PC-9 (cell line): ENCODE measurements around the gene ANKDD1A. TPM values are rescaled to one million over a fixed set of nuclear protein-coding genes. Genes with fewer than 3 reads are reported as not detected.

Experiments used
- BruUV-seq: library from RNA; stranded (reverse); fragments of 400-500 nt; replicated peaks from 2 replicates; lab custom pipeline; 2021; lab: Mats Ljungman, UMichigan
- CTCF ChIA-PET: fragments of 300-600 bp; sonication (Branson Sonifier 250); formaldehyde crosslinking; loops from one replicate; lab custom pipeline; 2022; ENCODE audit warnings: antibody characterized with exemption; lab: Charles Lee
- POLR2A ChIA-PET: fragments of 300-600 bp; sonication (Branson Sonifier 250); formaldehyde crosslinking; loops from one replicate; lab custom pipeline; 2022; ENCODE audit warnings: antibody characterized with exemption; ENCODE audit not compliant: unreplicated experiment; lab: Charles Lee
- DNase-seq, 2 experiments: peaks; one replicate each; pipeline versions ENCODE4 v3.0.0 to v3.0.0-alpha.2; 2015 to 2022; ENCODE audit warnings: mixed read lengths in 1 of 2
- H2AFZ ChIP-seq: fragments of 200-600 bp; sonication (generic); 2 replicates; pipeline ENCODE4 v1.8.1; 2017; ENCODE audit warnings: antibody characterized with exemption
- H3F3A ChIP-seq: fragments of 200-600 bp; sonication (generic); 2 replicates; pipeline ENCODE4 v1.8.1; 2017; ENCODE audit warnings: antibody characterized with exemption, mild to moderate bottlenecking, low read depth; ENCODE audit not compliant: insufficient read depth
- H3K27ac ChIP-seq: fragments of 200-600 bp; sonication (generic); 2 replicates; pipeline ENCODE4 v1.6.1; 2016; ENCODE audit warnings: mixed run types
- H3K27me3 ChIP-seq: fragments of 200-600 bp; sonication (generic); 2 replicates; pipeline ENCODE4 v1.6.1; 2016; ENCODE audit warnings: low read depth, mixed run types; ENCODE audit not compliant: insufficient read depth
- H3K36me3 ChIP-seq: fragments of 200-600 bp; sonication (generic); 2 replicates; pipeline ENCODE4 v1.6.1; 2016; ENCODE audit warnings: low read depth, mixed run types
- H3K4me1 ChIP-seq: fragments of 200-600 bp; sonication (generic); replicated peaks from 2 replicates; pipeline ENCODE4 v1.6.1; 2016; ENCODE audit warnings: mixed run types; ENCODE audit not compliant: insufficient read depth
- H3K4me2 ChIP-seq: fragments of 200-600 bp; sonication (generic); 2 replicates; pipeline ENCODE4 v1.6.1; 2017; ENCODE audit warnings: mixed run types
- H3K4me3 ChIP-seq: fragments of 200-600 bp; sonication (generic); 2 replicates; pipeline ENCODE4 v1.6.1; 2016; ENCODE audit warnings: mixed run types
- H3K79me2 ChIP-seq: fragments of 200-600 bp; sonication (generic); 2 replicates; pipeline ENCODE4 v1.6.1; 2017; ENCODE audit warnings: low read depth, mixed run types
- H3K9me2 ChIP-seq: fragments of 200-600 bp; sonication (generic); 2 replicates; pipeline ENCODE4 v1.8.1; 2017; ENCODE audit warnings: mild to moderate bottlenecking; ENCODE audit not compliant: insufficient read depth
- H3K9me3 ChIP-seq: fragments of 200-600 bp; sonication (generic); 2 replicates; pipeline ENCODE4 v1.8.1; 2016; ENCODE audit warnings: low read depth; ENCODE audit not compliant: insufficient read depth
- H4K20me1 ChIP-seq: fragments of 200-600 bp; sonication (generic); 2 replicates; pipeline ENCODE4 v1.8.1; 2017; ENCODE audit not compliant: insufficient read depth
- CTCF ChIP-seq: fragments of 200-600 bp; sonication (generic); conservative IDR thresholded peaks from 2 replicates; pipeline ENCODE4 v1.6.1; 2017; ENCODE audit warnings: mixed run types, antibody characterized with exemption, mild to moderate bottlenecking, moderate library complexity
- EZH2 ChIP-seq: fragments of 200-600 bp; sonication (generic); IDR thresholded peaks from 2 replicates; pipeline ENCODE4 v1.8.0; 2017; ENCODE audit warnings: antibody characterized with exemption, low read depth
- intact Hi-C: fragments of 100-400 bp; cut with micrococcal nuclease; formaldehyde crosslinking; loops from one replicate; pipeline ENCODE4 v1.10.0; 2022; ENCODE audit not compliant: unreplicated experiment
- total RNA-seq: library from RNA; stranded (reverse); gene quantifications from 2 replicates; pipeline ENCODE4 v1.2.3, GENCODE V29; 2021

Gene ANKDD1A
- total RNA-seq, 1 experiment from 2014 or later, result 14.2 TPM

GRCh38 chr15:64869501-64869900 lies 42.2 kb upstream of the ANKDD1A start:
- CTCF ChIA-PET, result no interaction called here
- no peak for TF ChIP-seq EZH2
- TF ChIP-seq CTCF, result no peak
- Histone ChIP-seq H3K4me3 (no peak overlapping the region), H3K4me1 (no peaks in the 10 kb centered on the region), H2AFZ (no peak overlapping the region), H3K9me3 (no peaks in the 10 kb centered on the region), H3K79me2 (no peaks in the 10 kb centered on the region), H3K4me2 (no peak overlapping the region), H3K27ac (no peak overlapping the region), H4K20me1 (no peaks in the 10 kb centered on the region), H3K9me2 (no peaks in the 10 kb centered on the region), H3K36me3 (no peaks in the 10 kb centered on the region), H3K27me3 (no peaks in the 10 kb centered on the region), H3F3A (no peaks in the 10 kb centered on the region)
- intact Hi-C loops, result no loop called here
- BruUV-seq, result no TSS peak
- POLR2A ChIA-PET, result no interaction called here
- DNase-seq, result no peak

GRCh38 chr15:64870353-64870752 lies 41.3 kb upstream of the ANKDD1A start:
- BruUV-seq, result no TSS peak
- no peak overlapping the region for H3K27ac ChIP-seq
- DNase-seq, result no peak
- H3K4me3 ChIP-seq, result no peak overlapping the region
- no peaks in the 10 kb centered on the region for H4K20me1 ChIP-seq
- H3K27me3 ChIP-seq, result no peaks in the 10 kb centered on the region
- ChIA-PET POLR2A (no interaction called here), CTCF (no interaction called here)
- no peaks in the 10 kb centered on the region for H3K36me3 ChIP-seq
- H3F3A ChIP-seq, result no peaks in the 10 kb centered on the region
- no peaks in the 10 kb centered on the region for H3K9me2 ChIP-seq
- H3K4me2 ChIP-seq, result no peak overlapping the region
- intact Hi-C loops, result no loop called here
- no peaks in the 10 kb centered on the region for H3K9me3 ChIP-seq
- no peak for TF ChIP-seq EZH2
- TF ChIP-seq CTCF, result no peak
- no peak overlapping the region for H2AFZ ChIP-seq
- no peaks in the 10 kb centered on the region for H3K79me2 ChIP-seq
- H3K4me1 ChIP-seq, result no peaks in the 10 kb centered on the region

DNA sequence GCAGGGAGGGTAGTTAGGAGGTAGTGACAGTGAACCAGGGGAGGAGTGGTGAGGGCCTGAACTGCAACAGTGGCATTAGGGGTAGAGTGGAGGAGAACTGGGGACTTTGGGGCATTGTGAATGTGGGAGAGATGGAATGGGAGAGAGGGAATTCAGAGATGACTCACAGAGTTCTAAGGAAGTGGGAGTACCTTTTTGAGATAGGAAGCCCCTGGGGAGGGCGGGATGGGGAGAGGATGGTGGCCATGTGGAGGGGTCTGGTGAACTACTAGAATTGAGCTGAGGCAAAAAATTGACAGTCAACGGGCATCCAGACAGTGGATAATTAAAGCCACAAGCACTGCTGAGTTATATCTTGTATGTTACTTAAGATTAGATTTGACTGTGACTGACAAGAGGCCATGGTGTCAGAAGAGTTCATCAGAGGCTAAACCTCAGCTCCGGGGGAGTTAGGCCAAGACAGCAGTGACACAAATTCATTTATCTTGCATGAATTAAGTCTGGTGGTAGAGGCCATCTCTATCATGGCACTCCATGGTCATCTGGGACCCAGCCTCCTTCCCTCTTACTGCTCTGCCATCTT lies 36.0 kb upstream of the ANKDD1A start:
- CTCF ChIA-PET, result no interaction called here
- POLR2A ChIA-PET, result no interaction called here
- Histone ChIP-seq H3K79me2 (no peaks in the 10 kb centered on the region), H3K27ac (no peak overlapping the region), H3K4me1 (no peaks in the 10 kb centered on the region), H3K36me3 (no peaks in the 10 kb centered on the region), H3K9me2 (no peaks in the 10 kb centered on the region), H4K20me1 (no peaks in the 10 kb centered on the region), H3F3A (no peaks in the 10 kb centered on the region), H3K9me3 (no peaks in the 10 kb centered on the region), H3K4me3 (no peak overlapping the region), H3K27me3 (no peaks in the 10 kb centered on the region), H3K4me2 (no peak overlapping the region), H2AFZ (no peak overlapping the region)
- TF ChIP-seq EZH2 (no peak), CTCF (no peak)
- no peak for DNase-seq
- no TSS peak for BruUV-seq
- intact Hi-C loops, result no loop called here
